Psoas muscle (tissue), 8 donors: Measurements from ENCODE around the gene STRN. TPM values are rescaled to one million over a fixed set of nuclear protein-coding genes. Genes with fewer than 3 reads are reported as not detected.

ENCODE experiments used
- ATAC-seq, 4 donors: fragments of 200-7000 bp; cut with Tn5 transposase; one replicate each; pipeline ENCODE4 v1.9.1; 2020; ENCODE audit warnings: moderate library complexity in 3 of 4, mild to moderate bottlenecking in 2 of 4
- DNase-seq, 2 donors: peaks; one replicate each; pipeline ENCODE4 v3.0.0-alpha.2; 2020
- H3K27ac ChIP-seq: fragments of 200-600 bp; one replicate; pipeline ENCODE4 v1.8.0; 2022
- H3K27me3 ChIP-seq, 3 donors: fragments of 200-600 bp in 1 of 3; one replicate each; pipeline versions ENCODE4 v1.6.1 to v1.8.0; 2013 to 2022; ENCODE audit warnings: low read length in 2 of 3, mild to moderate bottlenecking in 2 of 3, moderate library complexity in 1 of 3; ENCODE audit not compliant: insufficient read depth in 3 of 3
- H3K36me3 ChIP-seq, 2 donors: fragments of 200-600 bp in 1 of 2; one replicate each; pipeline versions ENCODE4 v1.6.1 to v1.8.0; 2013 to 2022; ENCODE audit warnings: low read depth in 1 of 2, mild to moderate bottlenecking in 1 of 2, moderate library complexity in 1 of 2; ENCODE audit not compliant: insufficient read depth in 1 of 2
- H3K4me1 ChIP-seq: fragments of 200-600 bp; one replicate; pipeline ENCODE4 v1.8.0; 2022
- H3K4me3 ChIP-seq: fragments of 200-600 bp; one replicate; pipeline ENCODE4 v1.8.0; 2022; ENCODE audit warnings: mild to moderate bottlenecking
- H3K9me3 ChIP-seq: fragments of 200-600 bp; one replicate; pipeline ENCODE4 v1.8.0; 2022
- CTCF ChIP-seq: fragments of 200-600 bp; IDR thresholded peaks from one replicate; pipeline ENCODE4 v1.8.0; 2022; ENCODE audit warnings: antibody characterized with exemption
- WGBS, 3 donors: extraction: QIAGEN DNeasy Blood & Tissue Kit; methylation state at CpG; one replicate each; pipeline versions ENCODE4 v1.1.6 to v1.1.7; 2013; 5-methylcytosine and 5-hydroxymethylcytosine counted together
- intact Hi-C, 2 donors: fragments of 100-400 bp; cut with DNase I; formaldehyde crosslinking; loops; one replicate each; pipeline versions ENCODE4 v1.11.0 to v1.14.2; 2022
- polyA plus RNA-seq, 3 donors: library from polyadenylated mRNA; stranded (reverse); fragments of 200-250 nt; gene quantifications; one replicate each; pipeline ENCODE4 v1.2.3, GENCODE V29; 2013
- total RNA-seq, 4 donors: library from RNA; stranded (reverse); fragmentation: NEBNext Ultra II Directional in 2 of 4; extraction: Animal tissue kit (Norgen Biotek cat#: 25700) in 2 of 4; gene quantifications; one replicate each; pipeline versions ENCODE4 v1.2.1 to v1.2.4, GENCODE V29; 2021 to 2023
- donor health status: healthy with polysubstance abuse.
- donor health status: DM: no; HTN: no; CAD: no; lungs with moderate emphysema.
- donor health status: Bipolar disorder and iron deficiency.
- donor health status: healthy.
- donor health status: DM: yes; HTN: yes; CAD: no.
- donor health status: DM: no; HTN: no; CAD: no.
- donor health status: DM: no; HTN: no; CAD: no.
- donor health status: DM: yes; HTN: yes; CAD: no.

STRN gene
- total and polyA plus RNA-seq, 7 donors, result 12.7 to 48.5 (median 29.1) TPM

DNA sequence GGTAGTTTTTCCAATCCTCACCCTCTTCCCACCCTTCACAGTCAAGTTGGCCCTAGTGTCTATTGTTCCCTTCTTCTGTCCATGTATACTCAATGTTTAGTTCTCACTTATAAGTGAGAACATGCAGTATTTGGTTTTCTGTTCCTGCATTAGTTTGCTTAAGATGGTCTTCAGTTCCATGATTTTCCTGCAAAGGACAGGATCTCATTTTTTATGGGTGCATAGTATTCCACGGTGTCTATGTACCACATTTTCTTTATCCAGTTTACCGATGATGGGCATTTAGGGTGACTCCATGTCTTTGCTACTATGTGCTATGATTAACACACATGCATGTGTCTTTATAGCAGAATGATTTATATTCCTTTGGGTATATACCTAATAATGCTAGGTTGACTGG lies 104.4 kb downstream of the STRN start:
- WGBS, 3 donors, result 97 to 100% (median 99%) methylated on average over 2 of the region's 2 CpGs
- no peak for ATAC-seq
- H3K9me3 ChIP-seq, result no peaks in the 10 kb centered on the region
- no peak for TF ChIP-seq CTCF
- no peak overlapping the region for H3K27ac ChIP-seq
- no peaks in the 10 kb centered on the region for H3K4me1 ChIP-seq
- H3K36me3 ChIP-seq, result peaks cover 0 to 68% of the 10 kb centered on the region in 2 donors
- no peaks in the 10 kb centered on the region for H3K27me3 ChIP-seq
- DNase-seq, result no peak
- intact Hi-C loops, result loop anchor here in 1 of 2 donors (10.0 kb wide), 1 partner anchor 413 kb away; no protein-coding TSS in a partner anchor
- H3K4me3 ChIP-seq, result no peak overlapping the region

GRCh38 chr2:36859366-36859792 lies 107.0 kb downstream of the STRN start:
- no peaks in the 10 kb centered on the region for H3K9me3 ChIP-seq
- H3K4me1 ChIP-seq, result no peaks in the 10 kb centered on the region
- intact Hi-C loops, result no loop called here
- DNase-seq (no peak), ATAC-seq (no peak)
- peaks cover 2 to 70% of the 10 kb centered on the region in 2 donors for H3K36me3 ChIP-seq
- H3K4me3 ChIP-seq, result no peak overlapping the region
- TF ChIP-seq CTCF, result no peak
- no peak overlapping the region for H3K27ac ChIP-seq
- 91 to 97% (median 93%) methylated on average over 1 of the region's 1 CpG for WGBS, 3 donors
- no peaks in the 10 kb centered on the region for H3K27me3 ChIP-seq

GRCh38 chr2:36858551-36859365 lies 107.6 kb downstream of the STRN start:
- Histone ChIP-seq H3K9me3 (no peaks in the 10 kb centered on the region), H3K36me3 (peaks cover 4 to 72% of the 10 kb centered on the region in 2 donors), H3K4me3 (no peak overlapping the region), H3K27ac (no peak overlapping the region), H3K27me3 (no peaks in the 10 kb centered on the region), H3K4me1 (no peaks in the 10 kb centered on the region)
- ATAC-seq, result no peak
- no peak for TF ChIP-seq CTCF
- intact Hi-C loops, result no loop called here
- no peak for DNase-seq

DNA sequence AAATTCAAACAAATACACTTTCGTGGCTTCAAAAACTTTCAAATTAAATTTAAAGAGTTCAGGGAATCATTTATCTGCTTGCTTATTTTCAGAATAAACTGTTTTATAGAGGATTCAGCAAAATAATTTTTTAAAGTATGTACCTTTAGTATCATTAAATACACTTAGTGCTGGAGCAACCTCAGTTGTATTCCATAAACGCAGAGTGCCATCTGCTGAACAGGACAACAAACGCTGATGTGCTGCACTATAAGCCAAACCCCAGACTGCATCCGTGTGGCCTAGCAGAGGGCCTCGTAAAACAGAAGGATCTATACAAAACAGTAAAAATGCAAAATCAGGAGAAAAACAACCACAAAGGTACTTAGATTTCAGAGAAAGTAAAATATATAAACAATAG lies 108.6 kb downstream of the STRN start:
- H3K27me3 ChIP-seq, result no peaks in the 10 kb centered on the region
- ATAC-seq, result no peak
- no peaks in the 10 kb centered on the region for H3K9me3 ChIP-seq
- intact Hi-C loops, result no loop called here
- no peaks in the 10 kb centered on the region for H3K4me1 ChIP-seq
- peaks cover 4 to 83% of the 10 kb centered on the region in 2 donors for H3K36me3 ChIP-seq
- no peak overlapping the region for H3K27ac ChIP-seq
- H3K4me3 ChIP-seq, result no peak overlapping the region
- DNase-seq, result no peak
- no peak for TF ChIP-seq CTCF
- 88 to 92% (median 89%) methylated on average over 5 of the region's 5 CpGs for WGBS, 3 donors
